DND-41 (cell line): ENCODE measurements around the gene NAP1L4.

Source experiments
- CTCF ChIP-seq: IDR thresholded peaks from 2 replicates; pipeline ENCODE4 v1.5.1; 2012; ENCODE audit warnings: borderline replicate concordance, low read length, moderate library complexity, mild to moderate bottlenecking; ENCODE audit not compliant: poor library complexity, severe bottlenecking; ENCODE audit errors: extremely low read depth
- EZH2 ChIP-seq: IDR thresholded peaks from 3 replicates; pipeline ENCODE4 v1.6.1; 2012; ENCODE audit warnings: borderline replicate concordance, low read depth, mild to moderate bottlenecking, moderate library complexity, low read length, inconsistent platforms; ENCODE audit not compliant: severe bottlenecking

DNA sequence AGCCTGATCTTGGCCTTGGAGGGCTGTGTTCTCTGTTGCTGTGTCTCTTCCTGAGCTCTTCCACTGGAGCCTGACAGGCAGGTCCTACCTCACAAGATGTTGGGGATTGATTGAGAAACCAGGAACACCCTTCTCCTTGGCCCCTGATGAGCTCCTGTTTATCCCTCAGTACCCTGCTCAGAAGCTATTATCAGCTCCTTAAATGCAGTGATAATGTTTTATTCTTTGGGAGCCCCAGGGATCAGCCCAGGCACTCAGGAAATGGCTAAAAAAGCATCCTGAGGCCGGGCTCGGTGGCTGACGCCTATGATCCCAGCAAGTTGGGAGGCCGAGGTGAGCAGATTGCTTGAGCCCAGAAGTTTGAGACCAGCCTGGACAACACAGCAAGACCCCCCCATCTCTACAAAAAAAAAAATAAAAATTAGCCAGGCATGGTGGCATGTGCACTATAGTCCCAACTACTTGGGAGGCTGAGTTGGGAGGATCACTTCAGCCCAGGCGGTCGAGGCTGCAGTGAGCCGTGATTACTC is 58.0 kb downstream of the NAP1L4 start:
- TF ChIP-seq CTCF (no peak), EZH2 (no peak)
